Lower leg skin (tissue), 3 donors: Measurements from ENCODE around the gene HBG2.

ENCODE experiments used
- POLR2A ChIP-seq, 2 donors: fragments of 450-650 bp; IDR thresholded peaks; one replicate each; pipeline ENCODE4 v1.6.1; 2016 to 2017; ENCODE audit warnings: antibody characterized with exemption in 2 of 2, mild to moderate bottlenecking in 1 of 2, moderate library complexity in 1 of 2
- TF ChIP-seq, protein P1 (sequence below), 3 donors: fragments of 450-650 bp; IDR thresholded peaks; one replicate each; pipeline ENCODE4 v1.5.1; 2016; ENCODE audit warnings: antibody characterized with exemption in 3 of 3, mild to moderate bottlenecking in 3 of 3, moderate library complexity in 2 of 3

DNA sequence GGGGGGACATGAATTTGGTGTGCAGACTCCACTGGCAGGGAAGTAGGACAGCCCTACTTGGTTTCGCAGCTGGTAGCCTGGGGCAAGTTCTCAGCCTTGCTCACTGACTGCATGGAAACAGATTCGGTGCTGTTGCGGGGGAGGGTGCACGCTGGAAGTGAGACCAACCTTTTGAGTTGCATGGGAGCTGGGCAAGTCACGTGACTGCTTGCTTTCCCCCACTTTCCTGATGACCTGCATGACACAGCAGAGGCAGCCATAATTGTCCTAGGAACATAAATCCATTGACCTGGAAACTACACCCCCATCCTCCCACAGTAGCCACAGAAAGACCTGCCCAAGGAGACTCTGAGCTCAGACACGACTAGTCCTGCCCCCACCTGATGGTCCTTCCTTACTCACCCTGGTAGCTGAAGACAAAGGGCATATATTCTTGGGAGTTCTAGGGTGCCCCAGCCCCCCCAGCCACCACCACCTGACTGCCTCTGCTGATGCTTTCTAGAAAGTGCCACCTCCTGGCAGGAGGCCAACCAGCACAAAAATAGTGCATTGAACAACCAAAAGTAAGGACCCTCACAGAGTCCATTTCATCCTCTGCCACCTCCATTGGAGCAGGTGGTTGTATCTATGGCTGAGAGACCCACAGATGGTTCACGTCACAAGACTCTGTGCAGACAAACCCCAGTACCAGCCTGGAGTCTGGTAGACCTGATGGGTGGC, 4.1 kb upstream of the HBG2 start:
- TF ChIP-seq, protein P1, sequence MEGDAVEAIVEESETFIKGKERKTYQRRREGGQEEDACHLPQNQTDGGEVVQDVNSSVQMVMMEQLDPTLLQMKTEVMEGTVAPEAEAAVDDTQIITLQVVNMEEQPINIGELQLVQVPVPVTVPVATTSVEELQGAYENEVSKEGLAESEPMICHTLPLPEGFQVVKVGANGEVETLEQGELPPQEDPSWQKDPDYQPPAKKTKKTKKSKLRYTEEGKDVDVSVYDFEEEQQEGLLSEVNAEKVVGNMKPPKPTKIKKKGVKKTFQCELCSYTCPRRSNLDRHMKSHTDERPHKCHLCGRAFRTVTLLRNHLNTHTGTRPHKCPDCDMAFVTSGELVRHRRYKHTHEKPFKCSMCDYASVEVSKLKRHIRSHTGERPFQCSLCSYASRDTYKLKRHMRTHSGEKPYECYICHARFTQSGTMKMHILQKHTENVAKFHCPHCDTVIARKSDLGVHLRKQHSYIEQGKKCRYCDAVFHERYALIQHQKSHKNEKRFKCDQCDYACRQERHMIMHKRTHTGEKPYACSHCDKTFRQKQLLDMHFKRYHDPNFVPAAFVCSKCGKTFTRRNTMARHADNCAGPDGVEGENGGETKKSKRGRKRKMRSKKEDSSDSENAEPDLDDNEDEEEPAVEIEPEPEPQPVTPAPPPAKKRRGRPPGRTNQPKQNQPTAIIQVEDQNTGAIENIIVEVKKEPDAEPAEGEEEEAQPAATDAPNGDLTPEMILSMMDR (IDR thresholded peaks at IDR 0.05) = no peak
- no peak for TF ChIP-seq POLR2A (IDR thresholded peaks at IDR 0.05)
